ENCODE data around the gene MYOG.

- TF ChIP-seq POLR2A (IDR thresholded peaks at IDR 0.05) (no peak), CTCF (IDR thresholded peaks at IDR 0.05) (no peak), POLR2AphosphoS5 (IDR thresholded peaks at IDR 0.05; ENCODE audit: insufficient read depth in 1 of 2, low read depth in 1 of 2) (no peak)
These were observed 13.2 kb upstream of the MYOG start for GRCh38 chr1:203098914-203099520.
